GM10248 (cell line): ENCODE measurements around the gene CTNNA3.

Experiments used
- CTCF ChIA-PET: fragments of 300-600 bp; sonication (Branson Sonifier 250); formaldehyde crosslinking; extraction: SDS; loops from one replicate; lab custom pipeline; 2021; ENCODE audit warnings: antibody characterized with exemption; lab: Yijun Ruan, JAX
- POLR2A ChIA-PET: fragments of 350-650 bp; sonication (Branson Sonifier 250); formaldehyde crosslinking; extraction: SDS; loops from one replicate; lab custom pipeline; 2020; ENCODE audit warnings: antibody characterized with exemption; lab: Yijun Ruan, JAX
- DNase-seq: peaks from one replicate; pipeline ENCODE4 v3.0.0; 2012; ENCODE audit errors: extremely low spot score
- TF ChIP-seq, protein P1 (sequence below): IDR thresholded peaks from 2 replicates; pipeline ENCODE4 v1.5.1; 2012; ENCODE audit warnings: mild to moderate bottlenecking, low read depth; ENCODE audit errors: extremely low read depth, missing control alignments, control extremely low read depth

Gene CTNNA3

DNA sequence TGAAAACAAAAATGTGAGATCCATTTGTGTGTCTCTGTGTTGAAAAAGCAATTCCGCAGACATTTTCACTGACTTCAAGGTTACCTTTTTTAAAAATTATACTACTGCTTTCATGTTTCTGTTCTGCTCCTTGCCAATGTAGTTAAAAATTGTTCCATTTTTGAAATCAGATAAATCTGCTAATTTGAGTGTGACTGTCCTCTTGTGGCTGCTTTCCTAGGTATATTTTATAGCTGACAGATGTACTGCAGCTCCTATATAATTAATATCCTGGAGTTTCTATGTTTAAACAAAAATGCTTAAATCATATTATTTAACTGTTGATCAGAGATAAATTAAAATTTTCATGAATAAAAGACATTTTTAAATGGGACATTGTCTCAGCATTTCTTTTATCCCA lies 947.8 kb downstream of the CTNNA3 start:
- POLR2A ChIA-PET: no interaction called here
- TF ChIP-seq, protein P1, sequence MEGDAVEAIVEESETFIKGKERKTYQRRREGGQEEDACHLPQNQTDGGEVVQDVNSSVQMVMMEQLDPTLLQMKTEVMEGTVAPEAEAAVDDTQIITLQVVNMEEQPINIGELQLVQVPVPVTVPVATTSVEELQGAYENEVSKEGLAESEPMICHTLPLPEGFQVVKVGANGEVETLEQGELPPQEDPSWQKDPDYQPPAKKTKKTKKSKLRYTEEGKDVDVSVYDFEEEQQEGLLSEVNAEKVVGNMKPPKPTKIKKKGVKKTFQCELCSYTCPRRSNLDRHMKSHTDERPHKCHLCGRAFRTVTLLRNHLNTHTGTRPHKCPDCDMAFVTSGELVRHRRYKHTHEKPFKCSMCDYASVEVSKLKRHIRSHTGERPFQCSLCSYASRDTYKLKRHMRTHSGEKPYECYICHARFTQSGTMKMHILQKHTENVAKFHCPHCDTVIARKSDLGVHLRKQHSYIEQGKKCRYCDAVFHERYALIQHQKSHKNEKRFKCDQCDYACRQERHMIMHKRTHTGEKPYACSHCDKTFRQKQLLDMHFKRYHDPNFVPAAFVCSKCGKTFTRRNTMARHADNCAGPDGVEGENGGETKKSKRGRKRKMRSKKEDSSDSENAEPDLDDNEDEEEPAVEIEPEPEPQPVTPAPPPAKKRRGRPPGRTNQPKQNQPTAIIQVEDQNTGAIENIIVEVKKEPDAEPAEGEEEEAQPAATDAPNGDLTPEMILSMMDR: no peak
- DNase-seq: no peak
- CTCF ChIA-PET: no interaction called here

DNA sequence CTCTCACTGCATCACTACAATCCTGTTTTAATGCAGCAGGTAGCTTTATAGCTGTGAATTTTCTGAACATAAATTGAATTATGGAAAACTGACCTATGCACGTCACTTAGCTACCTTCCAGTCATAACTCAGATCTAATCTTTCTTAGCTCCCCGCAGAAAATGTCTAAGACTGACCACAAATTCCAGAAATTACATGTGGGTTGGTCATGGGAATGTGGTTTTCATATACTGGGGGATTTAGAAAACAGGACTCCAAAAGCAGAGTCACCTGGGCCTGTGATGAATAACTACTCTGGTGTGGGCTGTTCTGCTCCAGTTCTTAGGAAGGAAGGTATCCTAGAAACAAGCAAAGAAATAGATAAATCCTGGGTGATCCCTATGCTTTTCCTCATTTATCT lies 948.5 kb downstream of the CTNNA3 start:
- DNase-seq: no peak
- ChIA-PET POLR2A (no interaction called here), CTCF (no interaction called here)
- TF ChIP-seq, protein P1: no peak

- ChIA-PET POLR2A (no interaction called here), CTCF (no interaction called here)
- TF ChIP-seq, protein P1: no peak
- no peak for DNase-seq
Observed at GRCh38 chr10:66746711-66747110, 949.3 kb downstream of the CTNNA3 start.

GRCh38 chr10:66746246-66746645 lies 949.7 kb downstream of the CTNNA3 start:
- no peak for DNase-seq
- ChIA-PET CTCF (interaction anchor here (1.3 to 2.0 kb wide), 2 partner anchors 8 to 18 kb away, joined by 3 to 5 read pairs; no protein-coding TSS in a partner anchor), POLR2A (no interaction called here)
- TF ChIP-seq, protein P1: no peak

GRCh38 chr10:66744915-66745314 lies 951.1 kb downstream of the CTNNA3 start:
- TF ChIP-seq, protein P1: no peak
- DNase-seq: no peak
- POLR2A ChIA-PET: no interaction called here
- CTCF ChIA-PET: interaction anchor here (1.3 to 2.0 kb wide), 2 partner anchors 10 to 20 kb away, joined by 3 to 5 read pairs; no protein-coding TSS in a partner anchor

DNA sequence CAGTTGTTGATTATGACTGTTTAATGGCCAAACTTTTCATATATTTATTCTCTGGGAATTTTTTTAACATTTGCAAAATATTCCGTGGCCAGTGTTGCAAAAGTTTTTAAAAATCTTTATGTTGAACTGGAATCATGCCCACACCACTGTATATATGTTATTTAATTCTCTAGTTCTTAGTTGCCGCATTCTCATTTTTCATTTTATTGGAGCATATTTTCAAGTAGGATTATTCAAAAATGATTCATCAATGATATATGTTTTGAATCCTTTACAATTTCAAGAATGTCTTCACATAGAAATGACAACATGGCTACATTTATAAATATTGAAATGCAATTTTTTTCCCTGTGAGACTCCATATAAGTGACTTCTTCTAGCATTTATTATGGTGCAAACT lies 958.8 kb downstream of the CTNNA3 start:
- ChIA-PET CTCF (interaction anchor here (1.4 kb wide), 1 partner anchor 12 kb away, joined by 4 read pairs; no protein-coding TSS in a partner anchor), POLR2A (no interaction called here)
- no peak for DNase-seq
- TF ChIP-seq, protein P1: no peak
